OCI-LY7 (cell line): ENCODE data around the gene RBP3. TPM values are rescaled to one million over a fixed set of nuclear protein-coding genes. Genes with fewer than 3 reads are reported as not detected.

Source experiments
- BruUV-seq: library from RNA; stranded (reverse); fragments of 400-500 nt; replicated peaks from 2 replicates; lab custom pipeline; 2021; lab: Mats Ljungman, UMichigan
- CTCF ChIA-PET: fragments of 300-600 bp; sonication (Branson Sonifier 250); formaldehyde crosslinking; loops from one replicate; lab custom pipeline; 2022; ENCODE audit warnings: antibody characterized with exemption; ENCODE audit not compliant: unreplicated experiment; lab: Charles Lee
- POLR2A ChIA-PET: fragments of 300-600 bp; sonication (Branson Sonifier 250); formaldehyde crosslinking; loops from one replicate; lab custom pipeline; 2022; ENCODE audit warnings: antibody characterized with exemption; lab: Charles Lee
- DNase-seq: peaks from one replicate; pipeline ENCODE4 v3.0.0-alpha.2; 2015; ENCODE audit warnings: low spot score
- H2AFZ ChIP-seq: fragments of 200-600 bp; sonication (generic), shearing (Covaris generic); 2 replicates; pipeline ENCODE4 v1.6.1; 2014; ENCODE audit warnings: mild to moderate bottlenecking, antibody characterized with exemption, low read length, moderate library complexity
- H3K27ac ChIP-seq: fragments of 200-600 bp; sonication (generic); 2 replicates; pipeline ENCODE4 v1.5.1; 2014; ENCODE audit warnings: mixed run types, low read depth, mild to moderate bottlenecking, moderate library complexity, low read length, inconsistent platforms; ENCODE audit not compliant: poor library complexity, severe bottlenecking
- H3K36me3 ChIP-seq: fragments of 200-600 bp; sonication (generic); 2 replicates; pipeline ENCODE4 v1.6.1; 2014; ENCODE audit warnings: mild to moderate bottlenecking, antibody characterized with exemption, low read length, moderate library complexity, mixed read lengths; ENCODE audit not compliant: insufficient read depth
- H3K4me1 ChIP-seq: fragments of 200-600 bp; sonication (generic); 2 replicates; pipeline ENCODE4 v1.5.1; 2014; ENCODE audit warnings: mild to moderate bottlenecking, low read length; ENCODE audit not compliant: insufficient read depth, poor library complexity, severe bottlenecking
- H3K4me2 ChIP-seq: fragments of 200-600 bp; sonication (generic); 2 replicates; pipeline ENCODE4 v1.6.1; 2014; ENCODE audit warnings: mild to moderate bottlenecking, low read length
- H3K4me3 ChIP-seq: fragments of 200-600 bp; sonication (generic); 2 replicates; pipeline ENCODE4 v1.5.1; 2014; ENCODE audit warnings: mild to moderate bottlenecking, low read depth, low read length; ENCODE audit not compliant: poor library complexity, severe bottlenecking
- H3K79me2 ChIP-seq: fragments of 200-600 bp; sonication (generic); 2 replicates; pipeline ENCODE4 v1.6.1; 2016; ENCODE audit warnings: low read depth, mild to moderate bottlenecking, low read length, moderate library complexity, mixed read lengths; ENCODE audit not compliant: insufficient read depth
- H3K9me2 ChIP-seq: fragments of 200-600 bp; sonication (generic); 2 replicates; pipeline ENCODE4 v1.6.1; 2016; ENCODE audit warnings: mild to moderate bottlenecking, low read length, mixed read lengths; ENCODE audit not compliant: insufficient read depth
- H3K9me3 ChIP-seq: fragments of 200-600 bp; sonication (generic); 2 replicates; pipeline ENCODE4 v1.6.1; 2014; ENCODE audit warnings: mild to moderate bottlenecking, mixed run types, low read length, mixed read lengths
- H4K20me1 ChIP-seq: fragments of 200-600 bp; sonication (generic); 2 replicates; pipeline ENCODE4 v1.6.1; 2014; ENCODE audit warnings: mild to moderate bottlenecking, antibody characterized with exemption, low read length, moderate library complexity, mixed read lengths; ENCODE audit not compliant: insufficient read depth
- EZH2phosphoT487 ChIP-seq: fragments of 200-600 bp; sonication (generic); IDR thresholded peaks from 2 replicates; pipeline ENCODE4 v1.6.1; 2018; ENCODE audit warnings: low read depth, borderline replicate concordance, mild to moderate bottlenecking, mixed run types, antibody characterized with exemption, low read length, moderate library complexity, mixed read lengths
- intact Hi-C: fragments of 100-400 bp; cut with micrococcal nuclease; formaldehyde crosslinking; loops from one replicate; pipeline ENCODE4 v1.10.0; 2022; ENCODE audit not compliant: unreplicated experiment
- total RNA-seq, 2 experiments: library from RNA; depleted of rRNA in 1 of 2; stranded (reverse); fragments of >200 nt in 1 of 2; shearing (Covaris generic) in 1 of 2; gene quantifications; 2 replicates each; pipeline ENCODE4 v1.2.3, GENCODE V29; 2014 to 2022
- TF ChIP-seq, protein P1 (sequence below): fragments of 200-600 bp; sonication (generic); conservative IDR thresholded peaks from 2 replicates; pipeline ENCODE4 v1.5.1; 2014; ENCODE audit warnings: mild to moderate bottlenecking, antibody characterized with exemption, low read length, moderate library complexity, mixed read lengths

RBP3 gene
- total RNA-seq, 2 experiments from 2014 or later: not detected

DNA sequence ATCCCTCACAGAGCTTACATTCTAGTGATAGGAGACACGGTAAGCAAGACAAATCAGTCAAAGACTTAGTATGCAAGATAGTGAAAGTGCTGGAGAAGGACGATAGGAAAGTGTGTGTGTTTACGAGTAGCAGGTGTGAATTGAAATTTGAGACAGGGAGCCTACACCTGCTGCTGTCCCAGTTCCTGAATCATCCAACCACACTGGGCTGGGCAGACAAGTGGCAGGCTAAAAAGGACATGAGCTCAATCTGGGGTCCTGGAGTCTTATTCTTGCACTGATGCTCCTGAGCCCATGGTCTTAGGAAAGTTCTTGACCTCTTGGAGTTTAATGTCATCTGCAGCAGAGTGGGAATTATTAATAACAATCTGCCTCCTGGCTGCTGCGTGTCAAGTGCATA is 16.2 kb downstream of the RBP3 start:
- no peaks in the 10 kb centered on the region for H3K79me2 ChIP-seq
- no peaks in the 10 kb centered on the region for H4K20me1 ChIP-seq
- no peak for DNase-seq
- no peak overlapping the region for H3K27ac ChIP-seq
- no peaks in the 10 kb centered on the region for H3K4me1 ChIP-seq
- POLR2A ChIA-PET: interaction anchor here (1.0 kb wide), 1 partner anchor 20 kb away, joined by 3 read pairs; the partner anchor contains the start of gene ZNF488
- H2AFZ ChIP-seq: no peak overlapping the region
- no peaks in the 10 kb centered on the region for H3K9me2 ChIP-seq
- H3K4me2 ChIP-seq: no peak overlapping the region
- intact Hi-C loops: no loop called here
- BruUV-seq: no TSS peak
- no peak overlapping the region for H3K4me3 ChIP-seq
- CTCF ChIA-PET: interaction anchor here (1.1 kb wide), 1 partner anchor 340 kb away, joined by 3 read pairs; no protein-coding TSS in a partner anchor
- TF ChIP-seq, protein P1, sequence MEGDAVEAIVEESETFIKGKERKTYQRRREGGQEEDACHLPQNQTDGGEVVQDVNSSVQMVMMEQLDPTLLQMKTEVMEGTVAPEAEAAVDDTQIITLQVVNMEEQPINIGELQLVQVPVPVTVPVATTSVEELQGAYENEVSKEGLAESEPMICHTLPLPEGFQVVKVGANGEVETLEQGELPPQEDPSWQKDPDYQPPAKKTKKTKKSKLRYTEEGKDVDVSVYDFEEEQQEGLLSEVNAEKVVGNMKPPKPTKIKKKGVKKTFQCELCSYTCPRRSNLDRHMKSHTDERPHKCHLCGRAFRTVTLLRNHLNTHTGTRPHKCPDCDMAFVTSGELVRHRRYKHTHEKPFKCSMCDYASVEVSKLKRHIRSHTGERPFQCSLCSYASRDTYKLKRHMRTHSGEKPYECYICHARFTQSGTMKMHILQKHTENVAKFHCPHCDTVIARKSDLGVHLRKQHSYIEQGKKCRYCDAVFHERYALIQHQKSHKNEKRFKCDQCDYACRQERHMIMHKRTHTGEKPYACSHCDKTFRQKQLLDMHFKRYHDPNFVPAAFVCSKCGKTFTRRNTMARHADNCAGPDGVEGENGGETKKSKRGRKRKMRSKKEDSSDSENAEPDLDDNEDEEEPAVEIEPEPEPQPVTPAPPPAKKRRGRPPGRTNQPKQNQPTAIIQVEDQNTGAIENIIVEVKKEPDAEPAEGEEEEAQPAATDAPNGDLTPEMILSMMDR: no peak
- TF ChIP-seq EZH2phosphoT487: no peak
- H3K36me3 ChIP-seq: no peaks in the 10 kb centered on the region
- H3K9me3 ChIP-seq: no peaks in the 10 kb centered on the region

DNA sequence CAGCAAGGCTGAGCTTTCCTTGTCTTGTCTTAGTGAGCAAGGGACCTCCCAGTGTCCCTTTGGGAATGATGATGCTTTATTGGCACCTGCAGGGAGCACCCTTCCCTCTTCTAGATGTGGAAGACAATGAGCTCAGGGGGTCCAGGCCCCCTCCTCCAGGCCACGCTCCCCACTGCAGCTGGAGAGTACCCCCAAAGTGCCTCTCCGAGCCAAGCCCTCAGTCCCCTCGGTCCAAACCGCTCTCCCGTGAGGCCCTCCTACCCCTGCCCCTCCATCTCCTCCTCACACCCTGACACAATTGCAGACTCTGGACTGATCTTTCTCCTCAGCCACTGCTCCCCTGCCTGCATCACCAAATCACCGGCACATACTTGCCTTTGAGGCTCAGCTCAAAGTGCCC is 16.7 kb downstream of the RBP3 start:
- DNase-seq: no peak
- H3K4me3 ChIP-seq: no peak overlapping the region
- no peaks in the 10 kb centered on the region for H3K4me1 ChIP-seq
- H4K20me1 ChIP-seq: no peaks in the 10 kb centered on the region
- BruUV-seq: no TSS peak
- no peak overlapping the region for H2AFZ ChIP-seq
- intact Hi-C loops: no loop called here
- no peaks in the 10 kb centered on the region for H3K9me3 ChIP-seq
- TF ChIP-seq EZH2phosphoT487: no peak
- TF ChIP-seq, protein P1: no peak
- no peaks in the 10 kb centered on the region for H3K79me2 ChIP-seq
- H3K36me3 ChIP-seq: no peaks in the 10 kb centered on the region
- no peak overlapping the region for H3K27ac ChIP-seq
- ChIA-PET POLR2A (interaction anchor here (1.0 kb wide), 1 partner anchor 20 kb away, joined by 3 read pairs; the partner anchor contains the start of gene ZNF488), CTCF (no interaction called here)
- H3K9me2 ChIP-seq: no peaks in the 10 kb centered on the region
- no peak overlapping the region for H3K4me2 ChIP-seq

DNA sequence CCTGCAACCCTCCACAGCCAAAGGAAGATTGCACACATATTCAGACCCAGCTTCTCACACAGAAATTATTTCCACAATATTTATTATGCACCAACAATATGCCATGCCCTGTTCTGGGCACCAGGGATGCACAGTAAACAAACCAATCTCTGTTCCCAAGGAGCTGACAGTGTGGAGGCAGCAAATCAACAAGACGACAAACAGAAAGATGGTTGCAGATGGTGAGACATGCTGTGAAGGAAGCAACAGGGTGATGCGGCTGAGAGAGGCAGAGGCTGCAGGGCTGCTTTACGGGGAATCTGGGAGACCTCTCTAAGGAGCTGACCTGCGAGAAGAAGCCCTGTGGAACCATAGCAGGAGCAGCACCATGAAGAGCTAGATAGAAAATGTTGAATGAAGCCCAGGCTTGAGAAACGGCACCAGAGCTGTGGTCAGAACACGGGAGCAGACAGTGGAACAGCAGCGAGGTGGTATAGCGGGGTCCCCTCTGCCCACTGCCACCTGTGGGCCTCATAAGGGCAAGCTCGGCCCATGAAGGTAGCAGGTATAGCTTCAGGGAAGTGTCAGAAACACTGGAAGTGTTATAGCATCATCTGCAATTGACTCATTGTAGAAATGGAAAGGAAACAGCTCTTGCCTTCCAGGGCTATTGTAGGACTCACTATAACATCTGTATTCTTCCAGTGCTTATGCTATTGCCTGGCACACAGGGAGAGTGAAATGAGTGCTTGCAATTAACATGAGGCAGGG is 17.4 kb downstream of the RBP3 start:
- no peak overlapping the region for H3K27ac ChIP-seq
- H3K9me3 ChIP-seq: no peaks in the 10 kb centered on the region
- H3K36me3 ChIP-seq: no peaks in the 10 kb centered on the region
- BruUV-seq: no TSS peak
- H3K4me3 ChIP-seq: no peak overlapping the region
- no peaks in the 10 kb centered on the region for H3K9me2 ChIP-seq
- POLR2A ChIA-PET: no interaction called here
- H4K20me1 ChIP-seq: no peaks in the 10 kb centered on the region
- intact Hi-C loops: no loop called here
- no peak for DNase-seq
- CTCF ChIA-PET: no interaction called here
- H2AFZ ChIP-seq: no peak overlapping the region
- H3K79me2 ChIP-seq: no peaks in the 10 kb centered on the region
- no peak overlapping the region for H3K4me2 ChIP-seq
- no peaks in the 10 kb centered on the region for H3K4me1 ChIP-seq
- TF ChIP-seq, protein P1: no peak
- no peak for TF ChIP-seq EZH2phosphoT487
